Glomerular visceral epithelial cell (primary cell): ENCODE results near the gene TMOD1.
"Not testable (repeated sequence)": the region's sequence is repeated elsewhere in the genome, so short reads cannot be mapped to it uniquely, and the experiment has no call there.

Source experiments
- DNase-seq: peaks from one replicate; pipeline ENCODE4 v3.0.0-alpha.2; 2016; ENCODE audit errors: extremely low spot score

TMOD1 gene

DNA sequence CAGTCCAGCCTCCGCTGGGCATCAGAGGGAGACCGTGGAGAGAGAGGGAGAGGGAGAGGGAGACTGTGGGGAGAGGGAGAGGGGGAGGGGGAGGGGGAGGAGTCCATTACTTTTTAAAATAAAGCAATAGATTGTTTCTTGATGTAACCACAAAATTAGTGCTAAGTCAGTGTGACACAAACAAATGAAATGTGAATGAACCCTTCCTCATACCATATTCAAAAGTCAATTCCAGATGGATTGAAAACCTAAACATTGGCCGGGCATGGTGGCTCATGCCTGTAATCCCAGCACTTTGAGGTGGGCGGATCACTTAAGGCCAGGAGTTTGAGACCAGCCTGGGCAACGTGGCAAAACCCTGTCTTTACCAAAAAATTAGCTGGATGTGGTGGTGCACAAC is 2.6 kb upstream of the TMOD1 start:
- DNase-seq, result not testable (repeated sequence)

DNA sequence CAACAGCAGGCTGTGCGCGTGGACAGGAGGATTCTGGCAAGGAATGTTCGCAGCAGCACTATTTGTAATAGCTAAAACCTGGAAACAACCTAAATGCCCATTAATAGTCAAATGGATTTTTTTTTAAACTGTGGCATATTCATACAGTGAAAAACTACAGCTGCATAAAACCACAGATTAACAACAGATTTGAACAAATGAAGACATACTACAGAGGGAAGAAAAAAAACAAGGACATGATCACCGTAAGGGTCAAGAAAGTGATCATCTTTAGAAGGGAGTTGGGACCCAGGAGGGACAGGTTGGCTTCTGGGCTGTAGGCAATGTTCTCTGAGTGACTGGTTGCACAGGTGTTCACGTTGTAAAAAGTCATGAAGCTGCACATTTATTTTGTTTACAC is 1.2 kb upstream of the TMOD1 start:
- DNase-seq, result no peak

DNA sequence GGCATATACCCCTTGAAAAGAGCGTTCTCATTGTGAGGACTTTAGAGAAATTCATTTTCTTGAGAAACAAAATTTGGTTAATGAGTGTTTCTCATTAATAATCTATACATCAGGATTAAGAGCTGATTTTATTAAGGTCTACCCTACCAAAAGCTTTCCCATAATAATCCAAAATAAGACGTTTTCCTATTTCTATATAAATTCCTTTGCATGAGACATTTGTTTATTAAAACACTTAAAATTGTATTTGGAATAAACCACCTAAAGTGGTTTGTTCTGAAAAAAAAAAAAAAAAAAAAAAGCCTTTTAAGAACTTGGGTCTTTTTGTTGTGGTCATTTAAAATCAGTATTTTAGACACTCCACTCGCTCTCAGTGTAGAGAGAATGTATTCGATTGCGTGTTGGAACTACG is 695 bp upstream of the TMOD1 start:
- DNase-seq, result no peak

DNA sequence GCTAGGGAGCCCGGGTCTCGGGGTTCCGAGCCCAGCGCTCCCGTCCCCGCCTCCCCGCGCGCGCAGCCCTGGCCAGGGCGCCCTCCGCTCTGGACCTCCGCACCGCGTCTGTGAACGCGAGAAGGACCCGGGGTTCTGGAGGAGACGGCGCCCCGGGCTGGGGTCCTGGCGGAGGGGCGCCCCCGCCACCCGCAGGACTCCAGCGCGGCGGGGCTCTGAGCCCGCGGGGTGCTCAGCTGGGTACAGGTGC is 431 bp downstream of the TMOD1 start:
- DNase-seq, result no peak

DNA sequence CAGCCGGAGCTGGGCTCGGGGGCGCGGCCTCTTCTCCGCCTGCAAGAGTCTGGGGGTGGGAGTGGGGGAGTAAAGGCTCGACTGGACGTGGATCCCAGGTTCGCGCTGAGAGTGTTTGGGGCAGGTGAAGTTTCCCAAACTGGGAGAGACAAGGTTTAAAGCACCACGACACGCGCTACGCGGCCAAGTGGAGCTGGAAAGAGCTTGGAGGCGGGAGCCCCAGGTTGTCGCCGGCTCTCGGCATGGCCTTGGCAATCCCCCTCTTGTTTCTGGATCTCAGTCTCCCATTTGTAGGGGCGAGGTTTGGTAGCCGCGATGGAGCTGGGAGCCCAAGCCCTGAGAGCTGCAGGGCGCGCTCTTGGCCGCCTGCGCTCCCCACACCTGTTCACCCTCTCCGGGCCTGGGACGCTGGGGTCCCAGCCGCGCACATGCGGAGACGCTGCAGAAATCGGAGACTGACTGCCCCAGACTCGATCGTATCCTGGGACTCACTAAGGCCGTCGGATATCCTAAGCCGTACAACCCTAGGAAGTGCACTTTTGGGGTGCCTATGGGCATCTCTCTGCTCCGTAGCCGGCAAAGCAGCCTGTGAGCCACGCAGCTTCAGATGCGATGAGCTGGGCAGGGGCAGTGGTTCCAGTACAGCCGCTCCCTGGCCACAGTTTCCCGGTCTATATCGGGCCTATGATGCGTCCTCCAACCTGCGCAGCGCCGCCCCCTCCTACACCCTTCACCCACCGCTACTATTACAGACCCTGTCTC is 937 bp downstream of the TMOD1 start:
- no peak for DNase-seq

DNA sequence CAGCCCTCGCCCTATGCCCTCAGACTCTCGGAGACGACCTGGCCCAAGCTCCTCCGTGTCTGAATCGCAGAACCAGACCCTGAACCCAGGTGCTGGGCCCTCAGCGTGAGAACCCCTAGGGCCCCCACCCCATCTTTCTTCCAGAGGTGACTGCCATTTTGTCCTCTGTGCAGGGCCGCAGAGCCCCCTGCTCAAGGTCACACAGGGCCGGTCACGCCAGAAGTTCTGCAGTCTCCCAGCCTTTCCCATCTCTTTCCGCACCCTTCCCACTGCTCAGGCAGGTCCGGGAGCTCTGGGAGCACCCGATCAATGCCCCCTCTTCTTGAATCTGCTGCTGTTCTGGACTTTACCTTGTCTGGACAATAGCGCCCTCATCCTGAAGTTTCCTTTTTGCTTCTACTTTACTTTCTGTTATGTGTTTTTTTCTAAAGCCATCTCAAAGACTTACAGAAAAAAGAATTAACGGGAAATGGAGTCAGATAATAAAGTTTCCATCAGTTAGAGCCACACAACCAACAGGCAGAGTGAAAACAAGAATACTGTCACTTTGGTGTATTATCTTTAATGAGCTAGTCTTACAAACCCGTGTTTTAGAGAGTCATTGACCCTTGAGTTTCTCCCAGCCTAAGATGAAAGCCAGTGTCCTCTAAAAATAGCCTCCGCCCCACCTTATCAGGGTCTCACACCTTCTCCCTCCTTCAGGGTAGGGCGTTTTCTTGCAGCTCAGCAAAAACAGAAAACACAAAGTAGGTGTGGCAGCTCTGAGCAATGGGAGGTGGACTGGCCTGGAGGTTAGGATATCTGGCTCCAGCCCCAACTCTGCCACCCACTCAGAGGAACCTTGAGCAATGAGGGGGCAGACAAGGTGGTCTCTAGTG is 1.8 kb downstream of the TMOD1 start:
- DNase-seq, result no peak

DNA sequence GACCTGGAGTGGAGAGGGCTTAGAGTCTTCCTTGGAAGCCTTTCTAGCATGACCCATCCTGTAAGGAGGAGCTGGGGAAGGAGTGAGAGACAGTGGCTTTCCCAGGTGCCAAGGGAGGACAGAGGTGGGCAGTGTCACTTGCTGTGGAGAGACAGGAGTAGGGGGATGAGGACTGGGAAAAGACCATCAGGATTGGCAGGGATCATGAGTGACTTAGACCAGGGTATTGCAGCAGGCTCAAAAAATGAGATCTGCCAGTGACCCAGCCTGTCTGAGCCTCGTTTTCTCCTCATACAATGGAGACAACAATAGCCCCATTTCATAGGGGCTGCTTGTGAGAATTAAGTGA is 2.4 kb downstream of the TMOD1 start:
- DNase-seq, result no peak

DNA sequence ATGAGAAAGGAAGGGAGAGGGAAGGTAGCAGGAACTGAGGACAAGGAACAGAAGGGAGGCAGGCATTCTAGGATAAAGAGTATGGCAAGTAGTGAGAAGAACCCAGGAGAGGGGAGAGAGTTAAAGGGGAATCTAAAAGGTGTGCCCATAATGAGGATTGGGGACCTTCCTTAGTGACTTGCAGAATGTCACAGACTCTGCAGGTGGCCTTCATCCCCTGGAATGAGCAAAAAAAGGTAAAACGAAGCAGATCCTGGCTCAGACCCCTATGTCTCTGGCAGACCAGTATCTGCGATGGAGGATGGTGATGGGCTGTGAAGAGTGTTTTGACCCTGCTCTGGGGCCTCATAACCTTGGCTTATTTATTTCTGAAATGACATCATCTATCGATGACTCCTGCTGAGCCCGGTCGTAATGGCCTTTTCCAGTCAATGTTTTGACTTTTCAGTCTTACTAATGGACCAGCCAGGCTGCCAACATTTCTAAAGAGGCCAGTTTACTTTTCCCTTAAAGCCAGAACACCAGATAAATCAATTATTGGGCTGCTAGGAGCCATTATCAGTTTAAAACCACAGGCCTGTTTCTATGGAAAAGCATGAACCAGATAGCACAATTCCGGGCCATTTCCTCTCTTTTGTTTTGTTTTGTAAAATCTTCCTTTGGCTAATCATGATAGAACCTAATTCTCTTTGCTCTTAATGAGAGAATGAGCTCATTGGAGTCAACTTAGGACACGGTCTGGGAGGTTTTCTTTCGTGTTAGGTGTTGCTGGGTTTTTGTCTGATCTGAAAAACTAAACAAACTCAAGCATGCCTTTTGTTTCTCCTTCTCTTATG is 3.1 kb downstream of the TMOD1 start:
- DNase-seq, result no peak

DNA sequence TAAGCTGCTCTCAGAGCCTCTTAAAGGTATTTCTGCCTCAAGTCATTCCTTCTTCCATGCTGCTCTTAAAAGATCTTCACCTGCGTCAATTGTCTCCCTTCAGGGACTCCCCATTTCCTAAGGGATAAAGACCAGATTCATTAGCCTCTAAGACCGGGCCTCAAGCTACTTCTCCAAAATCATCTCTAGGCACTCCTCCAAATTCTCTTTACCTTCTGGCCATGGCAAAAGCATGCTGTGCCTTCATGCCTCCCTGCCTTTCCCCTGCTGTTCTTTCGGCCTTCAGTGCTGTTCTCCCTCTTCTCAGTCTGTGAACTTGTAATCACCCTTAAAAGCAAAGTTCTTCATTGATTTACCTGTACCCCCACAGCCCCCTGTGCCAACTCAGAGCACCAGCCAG is 4.4 kb downstream of the TMOD1 start:
- no peak for DNase-seq

DNA sequence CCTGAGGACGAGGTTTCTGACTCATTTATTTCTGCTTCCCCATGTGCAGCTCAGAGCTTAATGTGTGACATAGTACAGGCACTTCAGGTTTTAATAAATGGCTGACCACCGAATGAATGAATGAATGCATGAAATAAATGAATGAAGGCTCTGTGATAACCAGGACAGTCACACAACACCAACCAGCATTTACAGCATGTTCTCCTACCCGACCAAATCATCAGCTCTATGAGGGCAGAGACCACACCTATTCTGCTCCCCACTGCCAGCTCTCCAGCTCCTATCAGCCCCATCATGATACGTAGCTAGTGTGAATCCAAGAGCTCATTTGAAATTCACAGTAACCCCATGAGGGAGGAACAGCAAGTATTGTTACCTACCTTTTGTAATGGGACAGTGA is 4.8 kb downstream of the TMOD1 start:
- DNase-seq, result no peak

DNA sequence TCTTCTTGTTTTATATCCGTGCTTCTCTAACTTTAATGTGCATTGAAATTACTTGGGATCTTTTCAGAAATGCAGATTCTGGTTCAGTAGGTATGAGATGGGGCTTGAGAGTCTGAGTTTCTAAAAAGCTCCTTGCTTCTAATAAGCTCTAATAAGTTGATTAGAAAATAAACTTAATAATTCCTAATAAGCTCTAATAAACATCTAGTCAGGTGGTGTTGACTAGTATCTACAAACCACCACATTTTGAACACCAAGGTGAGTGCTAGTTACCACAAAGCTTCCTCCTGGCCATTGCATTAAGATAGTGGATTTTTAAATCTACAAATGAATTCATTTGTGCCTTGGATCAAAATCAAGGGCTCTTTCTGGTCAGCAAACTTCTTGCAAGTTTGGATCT is 5.3 kb downstream of the TMOD1 start:
- DNase-seq, result no peak

DNA sequence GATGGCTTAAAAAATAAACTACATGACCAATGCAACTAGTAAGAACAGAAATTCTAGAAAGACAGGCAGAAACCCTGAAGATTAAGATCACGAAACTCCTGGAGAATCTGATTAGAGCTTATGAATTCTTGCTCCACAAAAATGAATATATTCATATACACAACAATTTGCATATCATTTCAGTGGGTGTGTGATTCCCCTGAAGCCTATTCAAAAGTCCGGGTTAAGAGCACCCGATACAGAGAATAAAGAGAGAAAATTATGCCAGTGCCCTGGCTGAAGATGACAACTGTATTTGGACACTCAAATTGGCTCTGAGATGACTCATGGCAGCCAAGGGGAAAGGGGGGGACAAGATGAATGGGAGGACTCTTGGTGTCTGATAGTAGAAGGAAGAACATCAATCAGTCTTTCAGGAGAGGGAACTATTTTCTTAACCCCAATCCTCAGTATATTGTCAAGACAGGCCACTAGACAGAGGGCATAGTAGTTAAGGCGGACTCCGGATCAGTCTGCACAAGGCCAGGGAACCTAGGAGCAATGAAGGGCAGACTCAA is 6.0 kb downstream of the TMOD1 start:
- no peak for DNase-seq

DNA sequence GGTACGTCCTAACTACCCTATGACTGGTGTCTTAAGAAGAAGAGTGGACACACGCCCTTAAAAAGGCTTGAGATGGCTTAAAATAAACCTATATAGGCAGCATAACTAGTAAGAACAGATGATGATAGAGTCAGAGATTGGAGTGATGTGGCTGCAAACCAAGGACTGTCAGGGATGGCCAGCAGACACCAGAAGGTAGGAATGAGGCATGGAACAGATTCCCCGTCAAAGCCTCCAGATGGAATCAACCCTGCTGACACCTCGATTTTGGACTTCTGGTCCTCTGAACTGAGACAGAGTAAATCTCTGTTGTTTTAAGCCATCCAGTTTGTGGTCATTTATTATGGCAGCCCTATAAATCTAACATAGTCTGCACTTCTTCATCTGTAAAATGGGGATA is 7.4 kb downstream of the TMOD1 start:
- DNase-seq, result no peak

DNA sequence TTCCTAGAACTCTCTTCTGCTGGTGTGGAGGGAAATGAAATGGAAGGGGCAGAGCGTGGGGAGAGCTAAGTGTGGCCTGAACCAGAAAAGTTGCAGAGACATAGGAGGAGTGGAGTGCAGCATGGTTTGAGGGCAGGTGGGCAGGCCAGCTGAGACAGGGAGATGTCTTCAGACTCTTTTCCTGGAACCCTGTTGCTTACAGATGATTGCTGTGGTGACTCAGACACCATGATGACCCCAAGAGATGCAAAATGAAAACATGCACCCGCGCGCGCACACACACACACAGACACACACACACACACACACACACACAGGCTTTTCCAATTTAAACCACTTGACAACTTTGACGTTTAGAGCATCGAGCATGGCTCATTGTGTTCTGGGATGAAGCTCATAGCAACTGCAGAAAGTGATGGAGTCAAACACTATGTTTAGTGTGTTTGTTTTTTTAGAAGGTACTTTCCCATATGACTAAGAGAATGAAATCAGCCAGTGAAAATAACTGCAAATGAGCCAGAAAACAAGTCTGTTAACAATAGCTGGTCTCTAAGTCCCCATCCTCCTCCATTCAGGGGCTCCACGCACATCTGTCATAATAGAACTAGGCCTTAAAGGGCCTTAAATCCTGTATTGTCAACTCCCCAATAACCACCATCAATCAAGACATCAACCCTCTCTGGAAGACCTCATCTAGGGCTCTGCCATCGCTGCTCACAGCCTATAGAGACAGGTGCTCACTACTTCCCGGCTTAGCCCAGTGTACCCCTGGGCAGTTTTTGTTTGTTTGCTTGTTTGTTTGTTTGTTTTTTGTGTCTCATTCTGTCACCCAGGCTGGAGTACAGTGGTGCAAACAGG is 9.6 kb downstream of the TMOD1 start:
- DNase-seq, result peak; percentile 69

DNA sequence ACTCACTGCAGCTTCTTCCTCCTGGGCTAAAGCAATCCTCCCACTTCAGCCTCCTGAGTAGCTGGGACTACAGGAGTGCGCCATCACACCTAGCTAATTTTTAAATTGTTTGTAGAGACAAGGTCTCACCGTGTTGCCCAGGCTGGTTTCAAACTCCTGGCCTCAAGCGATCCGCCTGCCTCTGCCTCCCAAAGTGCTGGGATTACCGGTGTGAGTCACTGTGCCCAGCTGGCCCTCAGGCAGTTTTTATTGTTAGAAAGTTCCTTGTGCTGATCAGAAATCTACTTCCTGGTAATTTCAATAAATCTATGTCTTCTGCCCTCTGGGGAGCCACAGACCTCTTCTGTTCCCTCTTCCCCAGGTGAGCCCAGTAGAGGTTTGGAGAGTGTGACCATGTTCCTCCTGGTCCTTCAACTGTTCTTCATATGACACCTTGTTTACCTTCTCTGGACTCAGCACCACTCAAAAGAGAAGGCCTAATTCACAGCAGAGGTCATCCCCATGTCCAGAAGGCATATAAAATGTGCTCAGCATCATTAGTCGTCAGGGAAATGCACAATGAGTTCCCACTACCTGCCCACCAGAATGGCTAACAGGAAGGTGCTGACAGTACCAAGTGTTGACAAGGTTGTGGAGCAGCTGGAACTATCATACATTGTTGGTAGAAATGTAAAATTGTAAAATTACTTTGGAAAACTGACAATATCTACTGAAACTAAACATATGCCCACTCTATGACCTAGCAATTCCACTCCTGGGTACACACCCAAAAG is 10.4 kb downstream of the TMOD1 start:
- no peak for DNase-seq

DNA sequence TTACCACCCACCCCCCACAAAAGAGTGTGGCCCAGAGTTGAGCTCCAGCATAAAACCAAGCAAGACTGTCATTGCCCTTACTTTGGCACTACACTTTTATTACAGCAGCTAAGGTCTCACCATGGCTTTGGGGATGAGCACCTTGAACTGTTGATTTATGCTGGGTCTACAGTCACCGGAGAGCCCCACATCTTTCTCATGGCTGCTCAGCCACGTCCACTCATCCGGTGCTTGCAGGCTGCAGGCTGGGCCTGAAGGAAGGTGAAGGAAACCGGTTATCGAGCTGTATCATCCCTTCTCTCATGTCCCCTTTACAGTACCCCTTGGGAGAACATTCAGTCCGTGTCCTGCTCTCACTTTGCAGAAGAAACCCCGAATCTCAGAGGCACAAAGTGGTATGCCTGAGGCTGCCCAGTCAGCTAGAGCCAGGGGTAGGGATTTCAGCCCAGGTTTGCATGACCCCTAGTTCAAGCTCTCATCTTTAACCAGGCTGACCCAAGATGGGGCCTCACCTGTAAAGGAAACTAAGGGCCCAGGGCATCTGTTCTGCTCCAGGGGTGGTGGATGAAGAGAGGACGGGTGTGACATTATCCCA is 11.6 kb downstream of the TMOD1 start:
- DNase-seq, result no peak

DNA sequence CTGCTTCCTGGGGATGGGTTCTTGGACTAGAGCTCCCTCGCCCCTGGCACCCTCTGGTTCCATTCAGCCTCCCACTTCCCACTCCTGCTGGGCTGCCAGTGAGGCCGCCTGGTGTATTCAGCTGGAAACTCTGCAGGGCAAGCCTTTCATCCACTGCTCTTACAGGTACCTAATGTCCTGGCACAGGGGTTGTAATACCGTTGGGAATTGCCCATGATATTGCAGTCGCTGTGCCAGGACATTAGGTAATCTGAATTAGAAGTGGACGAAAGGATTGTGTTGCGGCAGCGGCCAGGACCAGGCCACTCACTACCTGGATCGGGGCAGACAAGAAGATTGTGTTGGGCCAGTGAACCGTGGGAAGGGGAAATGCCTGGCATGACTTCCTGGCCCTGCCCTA is 13.1 kb downstream of the TMOD1 start:
- no peak for DNase-seq

DNA sequence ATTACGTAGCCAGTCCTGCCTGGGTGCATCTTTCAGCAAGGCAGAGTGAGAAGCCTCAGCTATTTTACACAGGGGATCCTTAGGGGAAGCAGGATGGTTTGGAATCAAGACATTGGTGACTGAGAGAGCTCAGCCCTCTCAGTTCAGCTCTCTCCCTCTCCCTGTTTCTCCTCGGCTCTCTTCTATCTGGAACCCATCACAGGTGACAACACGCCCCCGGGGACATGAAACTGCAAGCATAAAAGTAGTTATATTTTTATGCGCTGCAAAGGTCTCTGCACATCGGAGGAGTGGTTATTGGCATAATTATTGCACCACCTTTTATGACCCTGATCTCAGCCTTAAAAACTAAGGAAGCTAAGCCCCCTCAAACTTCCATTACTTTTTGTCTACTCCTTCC is 14.2 kb downstream of the TMOD1 start:
- DNase-seq, result no peak

DNA sequence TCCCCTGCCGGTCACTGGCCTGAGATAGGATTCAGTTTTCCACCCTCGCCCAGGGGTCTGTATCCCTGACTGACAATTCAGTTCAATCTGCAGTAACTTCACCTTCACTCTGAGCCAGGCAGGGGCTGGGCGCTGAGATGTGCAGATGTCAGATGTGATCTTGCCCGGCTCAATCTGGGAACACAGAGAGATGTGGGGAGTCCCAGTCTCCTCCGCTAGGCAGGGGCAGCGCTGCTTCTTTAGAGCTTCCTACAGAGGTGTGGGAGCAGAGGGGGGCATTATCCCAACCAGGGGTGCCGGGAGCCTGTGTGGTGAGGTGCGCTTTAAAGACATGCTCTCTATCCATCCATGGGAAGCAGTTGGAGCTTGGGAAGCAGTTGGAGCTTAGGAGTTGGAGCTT is 14.6 kb downstream of the TMOD1 start:
- no peak for DNase-seq

DNA sequence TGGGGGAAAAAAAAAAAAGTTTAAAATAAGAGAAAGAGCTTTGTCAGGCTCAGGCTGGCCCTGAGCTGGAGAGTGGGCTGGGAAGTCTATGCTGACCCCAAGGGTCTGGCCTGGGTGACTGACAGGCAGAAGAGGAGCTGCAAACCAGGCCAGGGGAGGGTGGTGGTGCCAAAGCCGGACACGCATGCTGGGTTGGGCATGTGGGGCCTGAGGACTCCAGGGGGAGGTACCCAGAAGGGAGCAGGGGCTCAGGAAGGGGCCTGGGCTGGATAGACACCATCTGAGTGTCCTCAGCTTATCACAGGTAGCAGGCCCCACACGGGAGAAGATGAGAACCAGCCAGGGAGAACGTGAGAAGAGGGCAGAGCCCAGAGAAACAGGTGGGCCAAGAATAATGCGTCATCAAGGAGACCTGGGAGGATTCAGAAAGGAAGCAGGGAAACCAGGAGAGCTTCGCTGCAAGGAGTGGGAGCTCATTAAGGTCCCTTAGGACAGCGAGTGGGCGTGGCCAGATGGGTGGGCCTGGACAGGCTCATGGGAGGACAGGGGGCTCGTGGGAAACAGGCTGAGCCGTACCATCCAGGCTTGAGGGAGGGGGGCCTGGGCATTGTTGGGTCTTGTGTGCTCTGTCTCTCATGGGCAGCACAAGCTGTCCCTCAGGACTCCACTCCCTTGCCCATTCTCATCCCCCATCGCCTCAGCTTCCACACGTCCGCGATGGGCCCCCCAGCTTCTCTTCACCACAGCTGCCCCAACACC is 16.0 kb downstream of the TMOD1 start:
- DNase-seq, result no peak
